Brain microvascular endothelial cell (primary cell): ENCODE results near the gene CDK2AP2.

Experiments used
- DNase-seq: peaks from one replicate; pipeline ENCODE4 v3.0.0-alpha.2; 2020
- H3K27ac ChIP-seq: fragments of 250-450 bp; sonication (Bioruptor Pico); 2 replicates; pipeline ENCODE4 v1.5.1; 2020; ENCODE audit warnings: mild to moderate bottlenecking, moderate library complexity
- H3K27me3 ChIP-seq: fragments of 250-450 bp; sonication (Bioruptor Pico); replicated peaks from 2 replicates; pipeline ENCODE4 v1.5.1; 2020; ENCODE audit warnings: mild to moderate bottlenecking
- H3K36me3 ChIP-seq: fragments of 250-450 bp; sonication (Bioruptor Pico); replicated peaks from 2 replicates; pipeline ENCODE4 v1.5.1; 2020; ENCODE audit warnings: mild to moderate bottlenecking
- H3K4me3 ChIP-seq: 2 replicates; pipeline ENCODE4 v1.5.1; 2011; ENCODE audit warnings: low read depth, mild to moderate bottlenecking, control low read depth, low read length, moderate library complexity
- in situ Hi-C: cut with HindIII; loops from 2 replicates; pipeline ENCODE4 v1.10.0; 2017; ENCODE audit warnings: low sequenced_read_pairs, low pct_ligation_motif_present
- TF ChIP-seq, protein P1 (sequence below): IDR thresholded peaks from 2 replicates; pipeline ENCODE4 v1.5.1; 2011; ENCODE audit warnings: low read depth, mild to moderate bottlenecking, moderate library complexity, low read length, control low read depth, inconsistent platforms; ENCODE audit errors: missing control alignments

The CDK2AP2 gene

DNA sequence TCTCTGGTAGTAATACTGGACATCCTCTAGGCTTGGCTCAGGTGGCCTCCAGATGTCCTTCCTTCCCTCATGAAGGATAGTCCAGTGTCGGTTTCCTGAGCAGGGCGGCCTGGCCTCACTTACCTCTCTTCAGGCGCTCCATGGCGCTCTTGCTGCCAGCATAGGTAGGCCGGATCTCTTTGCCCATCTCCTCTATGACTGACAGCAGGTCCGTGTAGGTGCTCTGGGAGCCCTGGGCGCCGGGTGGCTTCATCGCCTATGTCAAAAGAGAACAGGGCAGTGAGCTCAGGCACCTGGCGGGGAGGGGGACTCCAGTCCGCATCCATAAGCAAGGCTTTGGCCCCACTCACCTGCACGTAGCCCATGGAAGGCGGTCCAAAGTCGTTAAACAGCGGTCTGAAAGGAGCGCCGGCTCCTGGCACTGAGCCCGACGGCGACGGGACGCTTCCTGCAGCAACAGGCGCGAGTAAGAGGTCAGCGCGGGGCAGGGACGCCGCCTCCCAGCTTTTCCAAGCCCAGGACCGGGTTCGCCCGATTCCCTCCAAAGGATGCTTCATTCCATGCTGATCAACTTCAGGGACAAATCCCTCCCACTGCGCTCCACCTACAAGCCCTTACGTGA, 609 bp downstream of the CDK2AP2 start:
- in situ Hi-C loops, result no loop called here
- peak overlapping the region; percentile 81 for H3K4me3 ChIP-seq
- H3K27ac ChIP-seq, result peak overlapping the region; percentile 63
- no peak for DNase-seq
- H3K27me3 ChIP-seq, result no peaks in the 10 kb centered on the region
- TF ChIP-seq, protein P1, sequence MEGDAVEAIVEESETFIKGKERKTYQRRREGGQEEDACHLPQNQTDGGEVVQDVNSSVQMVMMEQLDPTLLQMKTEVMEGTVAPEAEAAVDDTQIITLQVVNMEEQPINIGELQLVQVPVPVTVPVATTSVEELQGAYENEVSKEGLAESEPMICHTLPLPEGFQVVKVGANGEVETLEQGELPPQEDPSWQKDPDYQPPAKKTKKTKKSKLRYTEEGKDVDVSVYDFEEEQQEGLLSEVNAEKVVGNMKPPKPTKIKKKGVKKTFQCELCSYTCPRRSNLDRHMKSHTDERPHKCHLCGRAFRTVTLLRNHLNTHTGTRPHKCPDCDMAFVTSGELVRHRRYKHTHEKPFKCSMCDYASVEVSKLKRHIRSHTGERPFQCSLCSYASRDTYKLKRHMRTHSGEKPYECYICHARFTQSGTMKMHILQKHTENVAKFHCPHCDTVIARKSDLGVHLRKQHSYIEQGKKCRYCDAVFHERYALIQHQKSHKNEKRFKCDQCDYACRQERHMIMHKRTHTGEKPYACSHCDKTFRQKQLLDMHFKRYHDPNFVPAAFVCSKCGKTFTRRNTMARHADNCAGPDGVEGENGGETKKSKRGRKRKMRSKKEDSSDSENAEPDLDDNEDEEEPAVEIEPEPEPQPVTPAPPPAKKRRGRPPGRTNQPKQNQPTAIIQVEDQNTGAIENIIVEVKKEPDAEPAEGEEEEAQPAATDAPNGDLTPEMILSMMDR, result no peak
- no peaks in the 10 kb centered on the region for H3K36me3 ChIP-seq

DNA sequence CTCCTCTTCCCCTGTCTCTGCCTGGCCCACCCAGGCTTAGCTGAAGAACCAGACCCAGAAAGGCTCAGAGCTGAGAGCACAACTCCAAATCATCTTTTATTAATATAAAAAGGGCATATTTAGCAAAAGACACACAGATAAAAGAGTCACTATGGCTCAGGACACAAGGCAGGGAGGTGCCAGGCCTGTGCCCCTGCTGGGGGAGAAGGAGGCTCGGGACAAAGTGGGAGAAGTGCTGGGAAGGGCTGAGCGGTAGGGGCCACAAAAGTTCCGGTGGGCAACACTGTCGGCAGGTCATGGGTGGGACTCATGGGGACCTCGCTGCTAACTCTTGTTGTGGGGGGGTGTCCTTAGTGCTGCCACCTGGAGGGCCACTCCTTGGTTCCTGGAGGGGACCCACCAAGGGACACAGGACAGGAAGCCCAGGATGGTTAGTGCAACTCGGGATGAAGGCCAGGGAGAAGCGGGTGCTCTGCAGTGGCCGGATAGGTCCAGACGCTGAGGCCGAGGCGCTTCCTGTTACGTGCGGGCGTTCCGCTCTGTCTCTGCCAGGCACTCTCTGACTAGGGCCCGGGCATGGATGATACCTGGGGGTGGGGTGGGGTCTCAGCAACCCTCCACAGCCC, 1.4 kb downstream of the CDK2AP2 start:
- H3K27me3 ChIP-seq, result no peaks in the 10 kb centered on the region
- H3K36me3 ChIP-seq, result peaks cover 6% of the 10 kb centered on the region
- H3K4me3 ChIP-seq, result no peak overlapping the region
- no peak overlapping the region for H3K27ac ChIP-seq
- in situ Hi-C loops, result no loop called here
- TF ChIP-seq, protein P1, result no peak
- DNase-seq, result no peak

DNA sequence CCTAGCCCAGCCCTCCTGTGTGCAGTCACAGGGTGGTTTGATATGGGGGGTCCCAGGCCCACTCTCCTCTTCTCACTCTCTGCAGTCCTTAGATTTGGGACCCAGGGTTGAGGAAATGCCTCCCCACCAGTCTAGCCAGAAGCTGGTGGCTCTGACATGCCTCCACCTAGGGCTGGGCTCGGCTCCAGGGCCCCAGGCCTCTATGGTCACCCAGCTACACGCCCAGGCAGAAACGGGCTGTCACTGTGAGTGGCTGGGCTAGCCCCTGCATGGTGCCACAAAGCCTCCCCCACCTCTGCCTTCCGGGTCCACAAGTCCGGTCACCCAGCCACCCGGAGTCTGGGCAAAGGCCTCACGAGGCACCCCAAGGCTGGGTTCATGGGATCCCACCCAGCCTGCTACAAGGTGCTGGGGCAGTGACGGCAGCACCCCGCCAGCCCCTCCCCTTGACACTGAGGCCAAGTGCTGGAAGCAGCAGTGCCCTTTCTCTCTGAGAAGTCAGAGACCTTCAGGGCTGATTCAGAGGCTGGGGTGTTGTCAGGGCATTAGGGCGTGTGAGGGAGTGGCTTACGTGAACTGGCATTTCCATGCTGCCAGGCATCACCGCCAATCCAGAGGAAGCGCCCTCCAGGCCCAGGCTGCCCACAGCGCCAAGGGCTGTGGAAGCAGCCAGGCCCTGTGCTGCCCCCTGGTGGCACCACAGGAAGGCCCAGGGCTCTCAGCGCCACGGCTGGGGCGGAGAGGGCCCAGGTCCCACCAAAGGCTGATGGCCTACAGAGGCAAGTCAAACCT, 2.2 kb downstream of the CDK2AP2 start:
- Histone ChIP-seq H3K27me3 (no peaks in the 10 kb centered on the region), H3K27ac (peak overlapping the region; percentile 36), H3K4me3 (peak overlapping the region; percentile 80), H3K36me3 (peaks cover 13% of the 10 kb centered on the region)
- in situ Hi-C loops, result no loop called here
- DNase-seq, result peak; percentile 59
- TF ChIP-seq, protein P1, result peak; percentile 98

DNA sequence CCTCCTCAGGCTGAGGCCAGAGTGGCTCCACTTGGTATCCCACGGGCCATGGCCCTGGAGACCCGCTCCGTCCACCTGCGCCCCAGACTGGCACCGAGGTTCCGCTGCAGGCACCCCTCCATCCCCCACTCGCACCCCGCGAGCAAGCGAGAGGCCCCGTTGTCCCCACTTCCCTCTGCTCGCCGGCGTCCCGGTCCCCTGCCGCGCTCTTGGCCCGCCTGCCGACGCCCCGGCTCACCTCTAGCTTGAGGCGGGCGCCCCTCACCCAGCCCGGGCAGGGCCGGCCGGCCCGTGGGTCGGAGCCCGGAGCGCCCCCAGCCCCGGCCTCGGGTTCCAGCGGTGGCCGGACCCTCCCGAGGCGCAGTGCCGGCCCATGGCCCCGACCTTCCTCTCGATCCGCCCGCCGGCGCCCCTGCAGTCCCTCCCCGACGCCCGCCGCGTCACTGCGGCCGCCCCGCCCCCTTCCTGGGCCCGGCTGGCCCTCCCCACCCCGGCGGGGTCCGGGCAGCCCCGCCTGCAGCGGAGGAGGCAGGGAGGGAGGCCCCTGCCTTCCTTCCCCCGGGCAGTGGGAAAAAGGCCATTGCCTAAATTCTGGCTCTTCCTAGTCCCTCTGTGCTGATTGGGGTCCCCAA, 2.9 kb downstream of the CDK2AP2 start, which contains the start of gene PITPNM1:
Gene PITPNM1 (minus strand): TSS at position 414 of the 632 bp plus-strand sequence. CDS start 1,183 bp downstream, outside the sequence.
- in situ Hi-C loops, result no loop called here
- TF ChIP-seq, protein P1, result no peak
- Histone ChIP-seq H3K36me3 (peaks cover 18% of the 10 kb centered on the region), H3K27ac (peak within 1 kb of the TSS; percentile 53), H3K27me3 (no peaks in the 10 kb centered on the region), H3K4me3 (peak within 1 kb of the TSS; percentile 80)
- DNase-seq, result no peak

DNA sequence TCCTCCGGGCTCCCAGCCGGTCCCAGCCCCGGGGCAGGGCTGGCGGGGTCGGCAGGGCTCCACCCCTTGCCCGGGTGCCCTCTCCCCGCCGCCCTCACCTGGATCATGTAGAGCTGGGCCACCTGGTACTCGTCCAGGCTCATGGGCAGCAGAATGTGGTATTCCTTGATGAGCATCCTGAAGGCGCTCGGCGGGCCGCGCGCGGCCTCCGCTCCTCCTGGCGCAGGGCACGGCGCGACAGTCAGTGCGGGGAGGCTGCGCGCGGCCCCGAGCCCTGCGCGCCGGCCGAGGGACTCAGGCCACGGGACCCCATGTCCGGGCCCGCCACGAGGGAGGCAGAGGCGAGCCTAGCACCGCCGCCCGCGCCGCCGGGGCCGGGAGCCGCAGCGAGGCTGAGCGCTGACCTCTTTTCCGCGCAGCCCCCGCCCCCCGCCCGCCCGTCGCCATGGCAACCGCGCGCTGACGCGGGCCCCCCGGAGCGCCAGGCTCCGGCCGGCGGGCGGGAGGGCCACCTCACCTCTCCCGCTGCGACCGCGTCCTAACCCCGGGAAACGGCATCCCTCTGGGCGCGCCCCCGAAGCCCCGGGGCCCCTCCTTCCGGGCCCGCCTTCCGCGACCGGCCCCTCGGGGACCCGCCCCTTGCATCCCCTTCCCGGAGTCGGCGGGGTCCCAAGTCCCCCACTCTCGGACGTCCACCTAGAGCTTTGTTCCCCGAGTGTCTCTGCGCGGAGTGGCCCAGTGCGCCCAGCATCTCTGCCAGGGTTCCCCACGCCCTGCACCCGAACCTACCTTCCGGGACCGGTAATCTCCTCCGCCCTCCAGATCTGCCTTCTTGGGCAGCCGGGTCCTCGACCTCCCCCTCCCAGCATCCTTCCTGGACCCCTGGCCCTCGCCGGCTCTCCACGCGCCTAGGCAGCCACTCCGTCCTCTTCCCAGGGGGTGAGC, 3.7 kb downstream of the CDK2AP2 start:
- in situ Hi-C loops, result no loop called here
- Histone ChIP-seq H3K4me3 (peak overlapping the region; percentile 80), H3K27ac (peak overlapping the region; percentile 53), H3K36me3 (peaks cover 21% of the 10 kb centered on the region), H3K27me3 (no peaks in the 10 kb centered on the region)
- DNase-seq, result peak; percentile 12
- TF ChIP-seq, protein P1, result no peak
